Thoracic aorta (tissue), 2 donors: ENCODE results near the gene DMD. TPM values are rescaled to one million over a fixed set of nuclear protein-coding genes. Genes with fewer than 3 reads are reported as not detected.
A peak's percentile ranks its signal among the peaks of the same experiment; 100 is the strongest.

Source experiments
- ATAC-seq: fragments of 150-250 bp; one replicate; pipeline ENCODE4 v1.8.0; 2017; ENCODE audit warnings: low read depth; ENCODE audit not compliant: insufficient number of reproducible peaks, low FRiP score
- DNase-seq: peaks from one replicate; pipeline ENCODE4 v3.0.0-alpha.2; 2020; ENCODE audit warnings: low spot score
- H3K27ac ChIP-seq, 2 donors: fragments of 200-600 bp; sonication (generic); 1 replicate in 1 of 2; 2 replicates in 1 of 2; pipeline ENCODE4 v1.5.1; 2016; ENCODE audit warnings: mild to moderate bottlenecking in 2 of 2, moderate library complexity in 2 of 2
- H3K27me3 ChIP-seq: fragments of 200-600 bp; sonication (generic); replicated peaks from 2 replicates; pipeline ENCODE4 v1.6.0; 2016; ENCODE audit warnings: mild to moderate bottlenecking; ENCODE audit not compliant: insufficient read depth
- H3K36me3 ChIP-seq: fragments of 200-600 bp; sonication (generic); one replicate; pipeline ENCODE4 v1.5.1; 2016
- H3K4me1 ChIP-seq, 2 donors: fragments of 200-600 bp; sonication (generic); 1 replicate in 1 of 2; 2 replicates in 1 of 2; pipeline versions ENCODE4 v1.5.1 to v1.6.0; 2016; ENCODE audit warnings: low read depth in 2 of 2, mild to moderate bottlenecking in 1 of 2; ENCODE audit not compliant: control insufficient read depth in 1 of 2
- H3K4me3 ChIP-seq: fragments of 200-600 bp; sonication (generic); 2 replicates; pipeline ENCODE4 v1.5.1; 2016; ENCODE audit warnings: mild to moderate bottlenecking
- H3K9me3 ChIP-seq: fragments of 200-600 bp; sonication (generic); 2 replicates; pipeline ENCODE4 v1.5.1; 2016
- total RNA-seq, 2 donors: library from RNA; depleted of rRNA; stranded (reverse); fragments of >200 nt; gene quantifications; one replicate each; pipeline versions ENCODE4 v1.1.0 to v1.2.3, GENCODE V29; 2016
- TF ChIP-seq, protein P1 (sequence below): fragments of 200-600 bp; sonication (generic); IDR thresholded peaks from one replicate; pipeline ENCODE4 v1.5.1; 2019; ENCODE audit warnings: antibody characterized with exemption

DMD gene
- total RNA-seq, 2 donors from 2014 or later = 224 to 233 TPM

DNA sequence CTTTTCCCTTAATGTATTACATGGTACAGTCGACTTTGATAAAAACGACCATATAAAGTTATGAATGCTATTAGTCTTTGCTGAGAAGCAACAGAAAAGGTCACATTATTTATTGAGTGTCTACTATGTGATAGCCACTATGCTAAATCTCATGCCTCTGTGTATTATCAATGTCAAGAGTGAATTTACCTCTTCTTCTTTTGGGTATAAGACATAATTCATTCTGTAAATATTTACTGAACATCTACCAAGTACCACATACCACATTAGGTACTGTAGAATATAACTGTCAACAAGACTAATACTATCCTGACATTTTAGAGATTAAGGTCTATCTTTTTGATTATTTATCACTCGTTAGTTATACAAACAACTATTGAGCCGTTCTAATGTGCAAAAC is 1870.8 kb downstream of the DMD start:
- no peak for DNase-seq
- TF ChIP-seq, protein P1, sequence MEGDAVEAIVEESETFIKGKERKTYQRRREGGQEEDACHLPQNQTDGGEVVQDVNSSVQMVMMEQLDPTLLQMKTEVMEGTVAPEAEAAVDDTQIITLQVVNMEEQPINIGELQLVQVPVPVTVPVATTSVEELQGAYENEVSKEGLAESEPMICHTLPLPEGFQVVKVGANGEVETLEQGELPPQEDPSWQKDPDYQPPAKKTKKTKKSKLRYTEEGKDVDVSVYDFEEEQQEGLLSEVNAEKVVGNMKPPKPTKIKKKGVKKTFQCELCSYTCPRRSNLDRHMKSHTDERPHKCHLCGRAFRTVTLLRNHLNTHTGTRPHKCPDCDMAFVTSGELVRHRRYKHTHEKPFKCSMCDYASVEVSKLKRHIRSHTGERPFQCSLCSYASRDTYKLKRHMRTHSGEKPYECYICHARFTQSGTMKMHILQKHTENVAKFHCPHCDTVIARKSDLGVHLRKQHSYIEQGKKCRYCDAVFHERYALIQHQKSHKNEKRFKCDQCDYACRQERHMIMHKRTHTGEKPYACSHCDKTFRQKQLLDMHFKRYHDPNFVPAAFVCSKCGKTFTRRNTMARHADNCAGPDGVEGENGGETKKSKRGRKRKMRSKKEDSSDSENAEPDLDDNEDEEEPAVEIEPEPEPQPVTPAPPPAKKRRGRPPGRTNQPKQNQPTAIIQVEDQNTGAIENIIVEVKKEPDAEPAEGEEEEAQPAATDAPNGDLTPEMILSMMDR = no peak
- H3K36me3 ChIP-seq = no peaks in the 10 kb centered on the region
- H3K27ac ChIP-seq = no peak overlapping the region
- no peaks in the 10 kb centered on the region for H3K9me3 ChIP-seq
- ATAC-seq = no peak
- no peaks in the 10 kb centered on the region for H3K27me3 ChIP-seq
- no peak overlapping the region for H3K4me3 ChIP-seq
- peaks cover 0 to 26% of the 10 kb centered on the region in 2 donors for H3K4me1 ChIP-seq

DNA sequence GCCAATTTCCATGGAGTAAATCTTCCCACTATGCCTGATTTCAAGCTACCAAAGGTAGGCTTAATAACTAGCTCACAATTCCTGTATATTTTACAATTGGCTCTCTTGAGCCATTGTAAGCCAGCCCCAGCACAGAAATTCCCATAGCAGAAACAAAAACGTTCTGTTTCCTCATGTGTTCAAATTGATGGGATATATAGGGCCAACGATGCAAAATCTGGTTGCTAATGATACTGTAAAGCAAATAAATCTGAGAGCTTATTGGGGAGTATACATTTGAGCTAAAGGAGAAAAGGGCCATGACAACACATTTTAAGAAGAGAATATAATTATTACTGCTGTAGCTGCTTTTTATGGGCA is 1872.4 kb downstream of the DMD start:
- TF ChIP-seq, protein P1 = no peak
- Histone ChIP-seq H3K4me1 (peaks cover 0 to 26% of the 10 kb centered on the region in 2 donors), H3K27ac (peak overlapping the region in 1 of 2 donors; percentile 21), H3K4me3 (no peak overlapping the region), H3K9me3 (no peaks in the 10 kb centered on the region), H3K36me3 (no peaks in the 10 kb centered on the region), H3K27me3 (no peaks in the 10 kb centered on the region)
- no peak for ATAC-seq
- DNase-seq = no peak

DNA sequence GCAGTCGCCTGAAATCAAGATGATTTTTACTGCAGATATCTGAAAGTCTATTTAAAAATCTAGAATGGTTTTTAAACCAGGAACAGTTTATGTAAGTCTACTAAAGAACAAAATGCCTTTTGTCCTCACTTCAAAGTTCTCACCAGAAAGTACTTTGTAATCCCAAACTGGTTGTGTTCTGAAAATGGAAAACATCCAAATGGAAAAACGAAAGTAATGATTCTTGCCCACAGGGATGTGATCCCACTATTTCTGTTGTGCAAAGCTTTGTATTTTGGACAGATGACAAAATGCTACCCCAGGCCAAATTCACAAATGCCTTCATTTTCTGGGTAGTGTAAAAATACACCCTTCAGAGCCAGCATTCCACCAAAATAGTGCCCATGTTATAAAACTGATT is 1874.0 kb downstream of the DMD start:
- no peak for ATAC-seq
- TF ChIP-seq, protein P1 = no peak
- H3K4me1 ChIP-seq = peaks cover 0 to 30% of the 10 kb centered on the region in 2 donors
- no peaks in the 10 kb centered on the region for H3K9me3 ChIP-seq
- no peak for DNase-seq
- no peaks in the 10 kb centered on the region for H3K27me3 ChIP-seq
- H3K27ac ChIP-seq = peak overlapping the region in 1 of 2 donors; percentile 40
- H3K36me3 ChIP-seq = no peaks in the 10 kb centered on the region
- no peak overlapping the region for H3K4me3 ChIP-seq

DNA sequence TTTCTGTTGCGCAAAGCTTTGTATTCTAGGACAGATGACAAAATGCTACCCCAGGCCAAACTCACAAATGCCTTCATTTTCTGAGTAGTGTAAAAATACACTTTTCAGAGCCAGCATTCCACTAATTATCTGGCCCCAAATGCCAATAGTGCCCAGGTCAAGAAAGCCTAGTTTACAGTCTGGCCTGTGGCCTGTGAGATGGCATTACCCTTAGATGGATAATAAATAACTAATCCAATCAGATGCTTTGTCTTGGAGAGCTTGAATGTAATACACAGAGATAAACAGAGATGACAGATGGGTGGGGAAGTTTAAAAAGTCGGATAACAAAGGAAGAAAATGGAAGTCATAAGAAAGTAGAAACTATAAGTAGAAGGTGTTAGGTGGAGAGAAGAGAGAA is 1874.9 kb downstream of the DMD start:
- TF ChIP-seq, protein P1 = no peak
- Histone ChIP-seq H3K27ac (no peak overlapping the region), H3K4me1 (peaks cover 0 to 30% of the 10 kb centered on the region in 2 donors), H3K9me3 (no peaks in the 10 kb centered on the region), H3K4me3 (no peak overlapping the region), H3K36me3 (no peaks in the 10 kb centered on the region), H3K27me3 (no peaks in the 10 kb centered on the region)
- no peak for ATAC-seq
- no peak for DNase-seq

DNA sequence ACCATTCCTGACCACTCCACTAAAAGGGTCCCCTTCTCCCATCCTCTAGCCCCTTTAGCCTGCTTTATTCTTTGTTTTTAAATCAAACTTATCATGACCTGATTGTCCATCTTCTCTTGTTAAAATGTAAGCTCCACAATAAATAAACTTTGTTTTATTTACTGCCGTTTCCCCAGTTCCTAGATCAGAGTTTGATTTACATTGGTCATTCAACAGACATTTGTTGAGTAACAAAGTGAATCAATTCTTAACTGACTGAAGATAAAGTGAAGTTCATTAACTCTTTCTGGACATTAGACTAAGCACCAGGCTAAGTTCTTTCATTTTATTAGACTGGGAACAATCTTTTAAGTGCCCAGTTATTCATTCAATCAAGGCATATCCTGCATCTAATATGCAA is 1876.4 kb downstream of the DMD start:
- H3K4me1 ChIP-seq = peaks cover 0 to 30% of the 10 kb centered on the region in 2 donors
- TF ChIP-seq, protein P1 = no peak
- no peak overlapping the region for H3K27ac ChIP-seq
- H3K9me3 ChIP-seq = no peaks in the 10 kb centered on the region
- H3K27me3 ChIP-seq = no peaks in the 10 kb centered on the region
- DNase-seq = no peak
- H3K36me3 ChIP-seq = no peaks in the 10 kb centered on the region
- ATAC-seq = no peak
- no peak overlapping the region for H3K4me3 ChIP-seq
